Pancreas (tissue), 10 donors: Measurements from ENCODE around the gene GFRA4. TPM values are rescaled to one million over a fixed set of nuclear protein-coding genes. Genes with fewer than 3 reads are reported as not detected.
"Not testable (repeated sequence)": the region's sequence is repeated elsewhere in the genome, so short reads cannot be mapped to it uniquely, and the experiment has no call there.

Experiments used
- ATAC-seq, 4 donors: fragments of 200-7000 bp; cut with Tn5 transposase; one replicate each; pipeline versions ENCODE4 v1.8.0 to v1.9.1; 2020; ENCODE audit warnings: mild to moderate bottlenecking in 4 of 4, moderate library complexity in 4 of 4
- DNase-seq, 6 donors: peaks; one replicate each; pipeline ENCODE4 v3.0.0-alpha.2; 2020
- FAIRE-seq: peaks from 2 replicates; lab custom pipeline; 2012; peaks lifted over from hg19 to GRCh38; lab: Jason Lieb, UNC
- H3K27ac ChIP-seq, 4 donors: fragments of 200-600 bp; sonication (generic); 1 replicate in 3 of 4; 2 replicates in 1 of 4; pipeline versions ENCODE4 v1.5.0 to v1.8.0; 2020
- H3K27me3 ChIP-seq, 4 donors: fragments of 200-600 bp; one replicate each; pipeline ENCODE4 v1.8.0; 2021
- H3K36me3 ChIP-seq, 3 donors: fragments of 200-600 bp; sonication (generic) in 1 of 3; one replicate each; pipeline versions ENCODE4 v1.5.0 to v1.8.0; 2020 to 2021
- H3K4me1 ChIP-seq, 3 donors: fragments of 200-600 bp; one replicate each; pipeline ENCODE4 v1.8.0; 2021
- H3K4me3 ChIP-seq, 4 donors: fragments of 200-600 bp; sonication (generic) in 2 of 4; one replicate each; pipeline versions ENCODE4 v1.5.0 to v1.8.0; 2020 to 2021
- H3K9me3 ChIP-seq, 4 donors: fragments of 200-600 bp; one replicate each; pipeline ENCODE4 v1.8.0; 2021
- WGBS, 2 donors: extraction: QIAGEN DNeasy Blood & Tissue Kit; methylation state at CpG; one replicate each; pipeline ENCODE4 v1.1.7; 2013; 5-methylcytosine and 5-hydroxymethylcytosine counted together
- intact Hi-C, 3 donors: fragments of 100-400 bp; cut with DNase I; formaldehyde crosslinking; loops; one replicate each; pipeline versions ENCODE4 v1.11.1 to v1.14.2; 2022
- polyA plus RNA-seq, 2 donors: library from polyadenylated mRNA; stranded (reverse); fragments of 200-250 nt; gene quantifications; one replicate each; pipeline ENCODE4 v1.2.3, GENCODE V29; 2013
- total RNA-seq, 6 donors: library from RNA; stranded (reverse); fragmentation: NEBNext Ultra II Directional in 4 of 6; extraction: Animal tissue kit (Norgen Biotek cat#: 25700) in 4 of 6; gene quantifications; one replicate each; pipeline versions ENCODE4 v1.2.1 to v1.2.4, GENCODE V29; 2021 to 2023
- TF ChIP-seq, protein P1 (sequence below), 4 donors: fragments of 200-600 bp; sonication (generic) in 3 of 4; IDR thresholded peaks; one replicate each; pipeline versions ENCODE4 v1.5.0 to v1.8.0; 2021; ENCODE audit warnings: antibody characterized with exemption in 4 of 4
- donor health status: healthy with polysubstance abuse.
- donor health status: DM: no; HTN: no; CAD: no; lungs with moderate emphysema.
- donor health status: DM: no; HTN: no; CAD: no.
- donor health status: control.
- donor health status: control.
- donor health status: Bipolar disorder and iron deficiency.
- donor health status: DM: yes; HTN: yes; CAD: no.
- donor health status: DM: no; HTN: no; CAD: no.
- donor health status: DM: no; HTN: no; CAD: no.
- donor health status: DM: yes; HTN: yes; CAD: no.

Gene GFRA4
- total and polyA plus RNA-seq, 8 donors = not detected

DNA sequence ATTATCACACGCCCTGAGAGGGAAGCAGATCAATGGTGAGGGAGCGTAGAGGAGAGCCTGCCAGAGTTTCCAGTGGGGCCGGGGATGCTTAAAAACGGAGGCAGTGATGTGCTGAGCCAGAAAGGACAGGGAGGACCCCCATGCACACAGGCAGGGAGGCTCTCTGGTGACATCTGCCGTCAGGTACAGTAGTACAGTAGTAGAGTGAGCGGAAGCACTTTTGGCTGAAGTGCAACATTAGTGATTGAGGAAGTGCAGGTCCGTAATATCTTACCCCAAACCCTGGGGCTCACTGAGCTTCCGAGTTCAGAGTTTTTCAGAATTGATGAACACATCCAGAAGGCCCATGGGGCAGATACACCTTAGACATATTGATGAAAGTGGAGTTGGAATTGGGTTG, 42.1 kb downstream of the GFRA4 start:
- no peak for ATAC-seq
- intact Hi-C loops = no loop called here
- no peak for FAIRE-seq

DNA sequence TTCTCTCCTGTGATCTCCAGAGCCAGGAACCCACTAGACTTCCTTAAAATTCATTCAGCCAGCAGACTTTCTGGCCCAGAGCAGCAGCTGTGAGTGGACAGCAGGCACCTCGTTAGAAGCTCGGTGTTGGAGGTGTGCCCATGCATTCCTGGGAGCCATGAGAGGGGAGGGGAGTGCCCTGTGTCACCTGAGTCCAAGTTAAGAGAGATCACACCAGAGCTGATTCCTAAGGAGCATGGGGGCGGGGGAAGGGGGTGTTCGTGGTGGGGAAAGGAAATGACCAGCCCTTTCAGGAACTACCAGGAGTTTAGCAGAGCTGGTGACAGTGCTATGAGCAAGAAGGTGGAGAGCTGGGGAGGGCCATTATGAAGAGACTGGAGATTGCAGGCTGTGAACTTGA, 46.9 kb downstream of the GFRA4 start:
- FAIRE-seq (no peak), DNase-seq (peak in 3 of 6 donors; percentile 19 to 51 (median 31)), ATAC-seq (peak in 3 of 4 donors; percentile 51 to 82 (median 73))
- no peaks in the 10 kb centered on the region for H3K27me3 ChIP-seq
- TF ChIP-seq, protein P1, sequence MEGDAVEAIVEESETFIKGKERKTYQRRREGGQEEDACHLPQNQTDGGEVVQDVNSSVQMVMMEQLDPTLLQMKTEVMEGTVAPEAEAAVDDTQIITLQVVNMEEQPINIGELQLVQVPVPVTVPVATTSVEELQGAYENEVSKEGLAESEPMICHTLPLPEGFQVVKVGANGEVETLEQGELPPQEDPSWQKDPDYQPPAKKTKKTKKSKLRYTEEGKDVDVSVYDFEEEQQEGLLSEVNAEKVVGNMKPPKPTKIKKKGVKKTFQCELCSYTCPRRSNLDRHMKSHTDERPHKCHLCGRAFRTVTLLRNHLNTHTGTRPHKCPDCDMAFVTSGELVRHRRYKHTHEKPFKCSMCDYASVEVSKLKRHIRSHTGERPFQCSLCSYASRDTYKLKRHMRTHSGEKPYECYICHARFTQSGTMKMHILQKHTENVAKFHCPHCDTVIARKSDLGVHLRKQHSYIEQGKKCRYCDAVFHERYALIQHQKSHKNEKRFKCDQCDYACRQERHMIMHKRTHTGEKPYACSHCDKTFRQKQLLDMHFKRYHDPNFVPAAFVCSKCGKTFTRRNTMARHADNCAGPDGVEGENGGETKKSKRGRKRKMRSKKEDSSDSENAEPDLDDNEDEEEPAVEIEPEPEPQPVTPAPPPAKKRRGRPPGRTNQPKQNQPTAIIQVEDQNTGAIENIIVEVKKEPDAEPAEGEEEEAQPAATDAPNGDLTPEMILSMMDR (IDR thresholded peaks at IDR 0.05) = no peak
- H3K4me1 ChIP-seq = no peaks in the 10 kb centered on the region
- intact Hi-C loops = no loop called here
- H3K4me3 ChIP-seq = no peak overlapping the region
- no peak overlapping the region for H3K27ac ChIP-seq
- WGBS, 2 donors = 41 to 46% methylated on average over 4 of the region's 4 CpGs
- H3K9me3 ChIP-seq = no peaks in the 10 kb centered on the region
- H3K36me3 ChIP-seq = no peaks in the 10 kb centered on the region

More for the DNA sequence above, 42.1 kb downstream of the GFRA4 start:
- Histone ChIP-seq H3K4me1 (no peaks in the 10 kb centered on the region), H3K4me3 (no peak overlapping the region), H3K27ac (no peak overlapping the region), H3K9me3 (no peaks in the 10 kb centered on the region), H3K27me3 (no peaks in the 10 kb centered on the region), H3K36me3 (peaks cover 0 to 7% (median 0%) of the 10 kb centered on the region in 3 donors)
- no peak for DNase-seq
- 94 to 95% methylated on average over 8 of the region's 8 CpGs for whole genome bisulfite sequencing, 2 donors
- TF ChIP-seq, protein P1 (IDR thresholded peaks at IDR 0.05) = no peak

- H3K27ac ChIP-seq, ATAC-seq, H3K27me3 ChIP-seq, intact Hi-C loops, H3K4me1 ChIP-seq, H3K36me3 ChIP-seq, DNase-seq, FAIRE-seq, H3K4me3 ChIP-seq, H3K9me3 ChIP-seq: not testable (repeated sequence)
- 96 to 97% methylated on average over 13 of the region's 13 CpGs for WGBS, 2 donors
Measured at GRCh38 chr20:3615171-3615840, 47.9 kb downstream of the GFRA4 start.

- no peak overlapping the region for H3K27ac ChIP-seq
- H3K36me3 ChIP-seq = no peaks in the 10 kb centered on the region
- intact Hi-C loops = no loop called here
- DNase-seq (no peak), FAIRE-seq (no peak), ATAC-seq (no peak)
- H3K4me3 ChIP-seq = no peak overlapping the region
- WGBS, 2 donors = 95 to 96% methylated on average over 5 of the region's 5 CpGs
- H3K4me1 ChIP-seq = no peaks in the 10 kb centered on the region
- no peaks in the 10 kb centered on the region for H3K27me3 ChIP-seq
- H3K9me3 ChIP-seq = no peaks in the 10 kb centered on the region
- TF ChIP-seq, protein P1 (IDR thresholded peaks at IDR 0.05) = no peak
Measured at GRCh38 chr20:3614466-3614865, 48.7 kb downstream of the GFRA4 start.

DNA sequence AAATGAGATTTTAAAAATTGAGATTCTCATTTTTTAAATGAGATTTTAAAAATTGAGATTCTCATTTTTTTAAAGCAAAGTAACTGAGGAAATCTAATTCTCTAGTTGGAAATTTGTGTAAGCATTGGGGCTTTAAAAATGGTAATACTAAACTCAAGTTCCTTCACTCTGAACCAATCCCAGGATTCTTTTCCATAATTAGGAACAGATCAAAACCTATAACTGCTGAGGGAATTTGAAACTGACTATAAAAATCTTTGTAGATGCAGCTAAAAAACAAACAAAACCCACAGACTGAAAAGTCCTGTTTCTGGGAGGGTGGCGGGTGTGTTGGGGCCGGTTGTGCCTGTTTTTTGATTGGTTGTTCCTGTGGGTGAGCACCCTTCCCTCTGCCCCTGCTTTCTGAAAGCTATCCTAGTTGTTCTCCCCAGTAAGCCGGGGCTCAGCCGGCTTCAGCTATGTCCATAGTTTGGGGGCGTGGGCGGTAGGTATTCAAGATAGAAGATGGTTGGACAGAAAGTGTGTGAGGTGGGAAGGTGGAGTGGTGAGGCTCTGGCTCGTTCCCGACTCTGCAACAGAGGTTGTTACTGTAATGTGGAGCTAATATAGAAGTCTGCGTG, 49.3 kb downstream of the GFRA4 start:
- DNase-seq (no peak), FAIRE-seq (no peak), ATAC-seq (no peak)
- TF ChIP-seq, protein P1 (IDR thresholded peaks at IDR 0.05) = no peak
- H3K36me3 ChIP-seq = no peaks in the 10 kb centered on the region
- 92 to 94% methylated on average over 9 of the region's 9 CpGs for WGBS, 2 donors
- no peaks in the 10 kb centered on the region for H3K27me3 ChIP-seq
- no peak overlapping the region for H3K27ac ChIP-seq
- intact Hi-C loops = no loop called here
- H3K4me1 ChIP-seq = no peaks in the 10 kb centered on the region
- no peaks in the 10 kb centered on the region for H3K9me3 ChIP-seq
- H3K4me3 ChIP-seq = no peak overlapping the region
